NCI-H748 (cell line): ENCODE data around the gene EFCAB12.
"Not testable (repeated sequence)": the region's sequence is repeated elsewhere in the genome, so short reads cannot be mapped to it uniquely, and the experiment has no call there.

Experiments
- DNase-seq: peaks from one replicate; lab custom pipeline; 2025; ENCODE audit not compliant: unreplicated experiment; lab: John Stamatoyannopoulos, UW

Gene EFCAB12

DNA sequence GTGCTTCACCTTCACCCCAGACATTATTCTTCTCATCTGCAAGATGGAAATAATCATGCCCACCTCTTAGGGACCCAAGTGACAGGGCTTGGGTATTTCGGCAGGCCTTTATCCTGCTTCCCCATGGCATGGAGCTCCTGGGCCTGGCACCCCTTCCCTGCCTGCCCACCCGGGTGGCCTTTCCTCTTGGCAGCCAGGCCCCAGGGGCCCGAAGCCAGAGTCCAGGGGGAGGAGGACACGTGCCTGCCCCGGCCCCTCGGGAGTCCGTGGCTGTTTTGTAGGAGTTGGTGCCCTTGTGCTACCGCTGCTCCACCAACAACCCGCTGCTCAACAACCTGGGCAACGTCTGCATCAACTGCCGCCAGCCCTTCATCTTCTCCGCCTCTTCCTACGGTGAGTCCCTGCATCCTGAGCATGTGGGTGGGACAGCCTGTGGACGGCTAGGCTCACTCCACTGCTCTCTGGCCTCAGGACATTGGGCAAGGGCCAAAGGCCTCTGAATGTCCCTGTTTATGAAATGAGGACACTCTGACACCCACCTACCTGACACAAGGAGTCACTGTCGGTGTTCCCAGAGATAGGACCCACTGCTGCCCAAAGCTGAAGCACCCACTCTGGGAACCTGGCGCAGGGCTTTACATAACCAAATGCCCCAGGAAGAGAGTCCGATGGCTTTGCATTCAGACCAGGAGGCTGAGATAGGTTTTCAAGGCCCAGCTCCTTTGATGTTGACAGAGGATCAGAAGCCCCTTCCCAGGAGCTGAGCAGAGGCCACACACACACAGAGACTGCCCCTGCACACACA lies 34.5 kb downstream of the EFCAB12 start:
- DNase-seq, result not testable (repeated sequence)

GRCh38 chr3:129393271-129393670 lies 35.2 kb downstream of the EFCAB12 start:
- DNase-seq, result no peak

DNA sequence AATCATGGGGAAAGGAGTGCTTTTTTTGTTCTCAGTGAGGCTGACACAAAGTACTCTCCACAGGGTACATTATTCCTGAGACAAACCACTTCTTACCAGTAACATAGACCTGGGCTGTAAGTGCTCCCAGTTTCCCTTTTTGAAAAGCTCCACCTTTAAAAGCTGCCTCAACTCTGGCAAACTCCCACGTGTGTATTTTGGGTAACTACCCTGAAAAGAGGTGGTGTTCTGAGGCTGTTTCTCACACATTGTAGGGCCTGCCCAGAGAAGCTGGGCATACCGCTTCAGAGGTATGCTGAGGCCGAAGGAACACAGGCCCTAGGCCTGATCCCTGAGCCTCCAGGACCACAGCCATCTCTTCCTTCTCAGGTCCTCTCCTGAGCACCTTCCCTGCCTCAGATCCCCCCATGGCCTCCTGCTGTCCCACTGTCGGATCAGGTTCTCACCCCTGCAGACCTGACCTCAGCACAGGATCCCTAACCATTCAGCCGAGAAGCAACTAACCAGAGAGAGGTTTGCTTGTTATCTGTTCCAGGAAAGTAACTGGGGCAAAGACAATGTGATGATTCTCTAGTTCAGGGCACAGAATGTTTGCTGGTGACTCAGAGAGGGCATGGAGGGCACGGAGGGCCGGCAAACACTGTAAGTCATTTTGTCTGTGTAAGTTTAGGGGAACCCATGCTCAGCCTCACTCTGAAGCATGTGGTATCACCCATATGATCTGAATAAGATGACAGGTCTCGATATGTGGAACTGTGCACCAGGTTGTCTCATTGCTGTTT lies 36.1 kb downstream of the EFCAB12 start:
- DNase-seq, result not testable (repeated sequence)

- not testable (repeated sequence) for DNase-seq
Measured at GRCh38 chr3:129391583-129391982, 36.9 kb downstream of the EFCAB12 start.

- no peak for DNase-seq
Measured at GRCh38 chr3:129389572-129389937, 38.9 kb downstream of the EFCAB12 start.

DNA sequence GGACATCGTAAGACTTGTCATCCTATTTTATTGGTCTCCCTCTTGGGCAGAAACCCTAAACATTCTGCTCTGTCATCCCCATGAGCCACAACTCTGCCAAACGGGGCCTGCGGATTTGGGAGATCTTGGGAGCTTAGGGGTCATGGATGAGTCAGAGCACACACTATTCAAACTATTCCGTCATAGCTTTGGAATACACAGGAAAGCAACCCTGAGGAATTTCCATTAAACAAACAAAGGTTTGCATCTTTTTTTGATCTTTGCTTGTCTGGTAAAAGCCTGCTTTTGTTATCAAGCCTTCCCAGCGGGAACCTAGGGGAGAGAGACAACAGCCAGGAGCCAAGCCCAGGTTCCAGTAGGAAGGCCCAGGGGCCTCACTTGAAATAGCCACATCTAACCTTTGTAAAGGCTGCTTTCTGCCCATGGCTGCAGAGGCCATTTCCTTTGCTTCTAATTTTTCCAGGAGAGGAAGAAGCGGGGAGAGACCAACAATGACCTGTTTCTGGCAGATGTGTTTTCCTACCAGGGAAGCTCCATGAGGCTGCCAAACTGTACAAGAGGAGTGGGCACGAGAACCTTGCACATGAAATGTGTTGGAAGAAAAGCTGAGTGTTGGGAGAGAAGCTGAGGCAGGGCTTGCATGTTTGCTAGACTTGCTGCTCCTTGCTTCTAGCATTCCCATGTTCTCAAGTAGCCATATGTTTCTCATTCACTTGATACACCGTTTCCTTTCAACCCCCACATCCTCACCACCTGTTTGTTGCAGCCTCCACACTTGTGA lies 39.5 kb downstream of the EFCAB12 start:
- DNase-seq, result not testable (repeated sequence)

- DNase-seq, result no peak
Measured at GRCh38 chr3:129387487-129387886, 40.9 kb downstream of the EFCAB12 start.

GRCh38 chr3:129386984-129387383 lies 41.5 kb downstream of the EFCAB12 start:
- no peak for DNase-seq

- not testable (repeated sequence) for DNase-seq
Measured at GRCh38 chr3:129385507-129385906, 42.9 kb downstream of the EFCAB12 start.

GRCh38 chr3:129384594-129385323 lies 43.7 kb downstream of the EFCAB12 start:
- DNase-seq, result no peak

DNA sequence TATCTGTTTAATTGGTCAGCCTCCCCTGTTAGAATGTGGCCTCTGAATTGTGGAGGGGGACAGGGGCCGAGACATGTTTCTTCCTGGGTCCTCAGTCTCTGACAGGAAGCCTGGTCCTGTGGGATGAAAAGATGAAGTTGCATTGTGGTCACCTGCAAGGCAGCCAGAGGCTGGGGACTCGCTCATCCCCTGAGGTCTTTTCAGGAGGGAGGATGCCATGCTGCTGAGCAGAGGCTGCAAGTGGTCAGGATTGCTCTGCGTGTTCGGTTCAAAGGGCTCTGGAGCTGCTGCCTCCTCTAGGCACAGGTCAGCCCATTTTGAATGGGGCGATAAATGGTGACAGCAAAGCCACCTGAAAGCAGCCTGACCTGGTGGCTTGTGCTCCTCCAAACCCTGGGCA lies 44.3 kb downstream of the EFCAB12 start:
- DNase-seq, result not testable (repeated sequence)

DNA sequence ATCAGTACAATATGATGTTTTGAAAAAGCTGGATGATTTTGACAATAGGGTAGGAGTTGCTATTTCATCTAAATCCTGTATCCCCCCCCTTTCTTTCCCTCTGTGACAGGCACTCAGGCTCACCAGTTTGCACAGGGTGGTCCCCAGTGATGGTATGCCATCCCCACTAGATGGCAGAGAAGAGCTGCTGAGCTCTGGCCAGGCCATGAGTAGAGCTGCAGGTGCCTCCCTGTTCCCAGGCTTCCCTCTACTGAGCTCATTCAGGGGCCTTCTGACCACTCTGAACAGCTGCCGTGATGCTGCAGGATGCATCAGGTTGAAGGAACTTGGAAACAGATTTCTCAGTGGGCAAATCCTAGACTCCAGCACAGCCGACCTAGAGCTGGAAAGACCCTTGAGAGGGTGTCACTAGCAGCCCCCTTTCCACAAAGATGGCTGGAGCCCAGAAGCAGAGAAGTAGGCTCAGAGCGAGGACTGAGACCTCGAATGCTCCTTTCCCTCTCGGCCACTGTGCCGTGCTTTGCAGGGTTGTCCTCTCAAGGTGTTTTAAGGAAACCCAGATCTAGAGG lies 45.1 kb downstream of the EFCAB12 start:
- DNase-seq, result peak; percentile 63

DNA sequence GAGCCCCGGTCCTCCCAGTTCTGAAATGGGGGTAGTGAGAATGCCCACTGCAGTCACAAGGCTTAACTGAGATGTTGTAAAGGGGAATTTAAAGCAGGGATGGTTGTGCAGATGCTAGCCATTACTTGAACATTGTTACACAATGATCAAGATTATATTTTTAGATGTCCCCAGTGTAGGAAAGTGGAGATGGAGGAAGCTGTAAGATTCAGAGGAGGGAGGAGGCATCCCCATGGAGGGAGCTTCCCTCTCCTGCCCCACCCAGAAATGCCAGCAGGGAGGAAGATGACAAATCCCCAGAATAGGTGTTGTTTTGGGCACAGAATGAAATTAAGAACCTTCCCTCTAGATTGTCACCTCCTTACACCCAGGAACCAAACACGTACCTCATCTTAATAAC lies 46.1 kb downstream of the EFCAB12 start:
- DNase-seq, result no peak

DNA sequence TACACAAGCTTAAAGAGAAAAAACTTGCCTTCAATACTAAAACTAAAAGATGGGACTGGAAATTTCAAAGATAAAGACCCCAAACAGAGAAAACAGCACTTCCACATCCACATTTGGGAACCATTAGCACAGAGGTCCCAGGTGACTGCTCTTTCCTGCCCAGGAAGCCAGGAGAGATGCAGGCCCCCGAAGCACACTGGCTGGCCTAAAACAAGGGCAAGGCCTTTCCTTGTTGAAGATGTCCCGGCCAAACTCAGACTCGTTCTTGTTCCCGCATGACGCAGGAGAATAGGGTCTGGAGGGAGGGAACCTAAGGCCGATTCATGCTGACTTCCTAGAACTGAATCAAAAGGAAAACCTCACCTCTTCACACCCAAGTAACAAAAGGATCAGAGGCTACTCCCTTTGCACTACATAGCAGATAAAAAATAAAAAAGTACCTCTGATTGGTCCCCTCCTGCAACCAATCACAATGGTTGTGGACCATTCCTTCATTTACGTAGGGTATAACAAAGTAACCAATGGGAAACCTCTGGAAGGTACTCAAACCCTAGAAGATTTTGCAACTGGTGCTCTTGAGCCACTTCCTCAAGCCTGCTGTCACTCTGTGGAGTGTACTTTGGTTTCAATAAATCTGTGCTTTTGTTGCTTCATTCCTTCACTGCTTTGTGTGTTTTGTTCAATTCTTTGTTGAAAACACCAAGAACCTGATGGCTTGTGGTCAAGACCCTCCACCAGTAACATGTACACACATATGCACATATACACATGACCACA lies 48.7 kb downstream of the EFCAB12 start:
- no peak for DNase-seq

DNA sequence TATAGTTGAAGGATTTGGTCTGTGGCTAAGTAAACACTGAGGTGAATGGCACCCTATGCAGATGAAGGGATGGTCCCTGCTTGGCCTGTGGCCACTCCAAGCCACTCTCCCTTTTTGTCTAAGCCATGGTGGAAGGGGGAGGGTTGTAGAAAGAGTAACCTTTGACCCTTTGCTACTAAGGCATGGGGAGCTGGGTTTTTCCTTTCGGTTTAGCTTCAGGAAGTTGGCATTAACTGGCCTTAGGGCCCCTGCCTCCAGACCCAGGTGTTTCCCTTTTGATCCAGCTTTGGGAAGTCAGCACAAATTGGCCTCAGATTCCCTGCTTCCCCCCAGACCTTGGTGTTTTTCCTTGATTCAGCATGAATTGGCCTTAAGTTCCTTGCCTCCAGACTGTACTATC lies 49.5 kb downstream of the EFCAB12 start:
- no peak for DNase-seq

GRCh38 chr3:129377615-129378014 lies 50.8 kb downstream of the EFCAB12 start:
- no peak for DNase-seq

DNA sequence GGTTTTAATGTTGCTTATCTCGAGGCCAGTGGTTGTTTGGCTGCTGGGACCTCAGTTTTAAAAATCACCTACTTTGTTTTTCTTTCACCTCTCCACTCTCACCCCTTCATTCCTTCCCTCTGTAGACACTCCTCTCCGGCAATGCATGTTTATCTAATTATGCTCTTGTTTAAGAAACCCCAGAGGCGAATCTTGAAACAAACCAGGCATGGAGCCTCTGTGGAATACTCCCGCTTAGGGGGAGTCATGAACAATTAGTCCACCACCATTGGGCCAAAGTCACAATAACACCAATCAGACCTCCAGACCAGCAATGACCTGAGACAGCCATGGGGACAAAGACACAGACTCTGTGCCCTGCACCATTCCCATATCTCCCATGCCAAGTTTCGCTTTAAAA lies 53.3 kb downstream of the EFCAB12 start:
- no peak for DNase-seq

- no peak for DNase-seq
Measured at GRCh38 chr3:129371041-129371826, 57.2 kb downstream of the EFCAB12 start.
